A204.1 (cell line): ENCODE results near the gene TRPC6.

ENCODE experiments used
- FAIRE-seq: peaks from 2 replicates; lab custom pipeline; 2012; peaks lifted over from hg19 to GRCh38; lab: Jason Lieb, UNC

The TRPC6 gene

DNA sequence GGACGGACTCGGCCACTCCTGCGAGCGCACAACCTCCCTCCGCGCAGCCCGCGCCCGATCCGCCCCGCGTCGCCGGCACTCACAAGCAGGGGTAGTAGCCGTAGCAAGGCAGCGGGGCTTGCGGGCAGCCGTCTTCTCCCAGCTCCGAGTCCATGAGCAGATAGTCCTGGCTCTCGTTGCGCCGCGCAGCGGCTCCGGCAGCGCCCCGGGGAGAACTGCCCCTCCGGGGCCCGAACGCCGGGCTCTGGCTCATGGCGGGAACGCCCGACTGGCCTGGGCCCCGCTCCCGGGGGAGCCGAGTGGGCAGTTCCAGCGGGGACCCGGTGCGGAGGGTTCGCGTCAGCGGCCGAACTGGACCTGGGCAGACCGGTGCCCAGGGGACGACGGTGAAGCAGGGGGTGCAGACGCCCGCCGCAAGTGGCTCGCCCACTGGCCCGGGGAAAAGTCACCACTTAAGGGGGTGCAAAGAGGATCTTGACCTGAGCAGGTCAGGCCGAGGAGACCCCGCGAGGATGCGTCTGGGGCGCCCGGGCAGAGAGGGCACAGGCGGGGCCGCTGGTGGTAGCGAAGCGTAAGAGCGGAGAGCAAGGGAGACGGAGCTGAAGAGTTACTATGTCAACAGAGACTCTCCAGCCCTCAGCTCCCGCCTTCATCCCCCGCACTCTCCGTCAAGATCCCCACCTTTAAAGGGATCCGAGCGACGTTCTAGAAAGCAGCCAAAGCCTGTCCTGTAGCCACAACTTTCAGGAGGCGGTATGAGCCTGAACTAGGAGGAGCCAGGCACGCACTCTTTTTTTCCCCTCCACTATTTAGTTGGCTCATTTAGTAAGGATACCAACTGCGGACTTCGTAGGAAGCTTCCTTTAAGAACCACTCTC lies at the start of gene TRPC6:
TRPC6 (minus strand) TSS at position 757 of the 878 bp plus-strand sequence; CDS start at position 253, 504 bp downstream.
- no peak for FAIRE-seq

GRCh38 chr11:101620026-101620425 lies 36.2 kb upstream of the TRPC6 start:
- FAIRE-seq, result no peak

GRCh38 chr11:101618709-101619108 lies 34.9 kb upstream of the TRPC6 start:
- FAIRE-seq, result no peak

DNA sequence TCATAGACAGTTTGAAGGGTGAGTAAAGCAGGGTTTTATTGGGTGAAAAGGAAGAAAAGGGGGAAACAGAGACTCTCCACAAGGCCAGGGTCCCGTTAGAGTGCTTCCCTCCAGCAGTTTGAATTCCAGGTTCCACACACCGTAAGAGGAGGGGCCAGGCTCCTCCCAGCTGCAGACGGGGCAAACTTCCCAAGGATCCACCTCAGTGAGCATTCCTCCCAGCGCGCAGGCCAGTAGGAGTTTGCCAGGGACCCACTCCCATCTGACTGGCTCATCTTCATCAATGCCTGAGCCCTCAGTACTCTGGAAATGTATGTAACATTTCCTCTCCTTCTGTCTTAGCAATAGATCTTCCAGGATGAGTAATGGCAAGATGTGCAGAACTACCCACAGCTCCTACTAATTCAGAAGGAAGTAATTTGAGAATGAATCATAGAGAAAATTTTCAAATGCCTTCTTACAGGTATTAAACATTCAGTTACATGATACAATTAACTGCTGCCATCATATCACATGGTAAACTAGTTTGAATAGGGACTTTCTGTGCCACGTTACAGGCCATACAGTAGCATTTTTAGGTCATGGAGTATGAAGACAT lies 34.0 kb upstream of the TRPC6 start:
- no peak for FAIRE-seq

DNA sequence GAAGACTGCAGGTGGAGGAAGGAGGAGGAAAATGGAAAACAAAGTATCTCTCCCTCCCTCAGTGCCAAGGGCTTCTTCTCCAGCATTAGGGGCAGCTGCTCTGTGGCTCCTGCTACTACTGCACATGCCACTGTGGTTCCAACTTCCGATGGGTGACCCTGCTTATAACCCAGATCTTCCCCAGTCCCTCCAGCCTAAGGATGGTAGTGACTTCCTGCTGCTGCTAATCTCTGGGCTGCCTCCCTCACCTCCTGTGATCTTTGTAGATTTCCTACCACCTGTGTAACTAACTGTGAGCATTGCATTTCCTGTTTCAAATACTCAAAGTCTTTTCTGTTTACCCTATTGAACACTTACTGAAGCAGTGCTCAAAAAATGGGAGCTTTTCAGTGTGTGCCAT lies 28.7 kb upstream of the TRPC6 start:
- FAIRE-seq, result no peak

DNA sequence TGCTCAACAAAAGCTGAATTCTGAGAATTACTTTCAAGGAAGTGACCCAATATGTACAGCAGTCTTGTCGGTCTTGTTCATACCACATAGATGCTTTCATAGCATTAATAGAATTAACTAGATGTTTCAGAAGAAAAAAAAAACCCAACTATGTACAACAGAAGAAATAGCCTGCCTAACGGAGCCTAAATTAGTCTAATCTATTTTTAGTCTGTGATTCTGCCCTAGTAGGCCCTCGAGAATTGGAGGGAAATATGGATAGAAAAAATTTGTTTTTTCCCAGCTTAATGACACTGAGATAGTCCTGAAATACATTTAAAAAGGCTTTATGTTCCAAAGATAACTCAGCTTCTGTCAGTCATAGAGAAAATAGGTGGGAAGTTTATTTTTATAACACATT lies 17.1 kb upstream of the TRPC6 start:
- FAIRE-seq, result no peak

GRCh38 chr11:101586965-101587364 lies 3.2 kb upstream of the TRPC6 start:
- no peak for FAIRE-seq

DNA sequence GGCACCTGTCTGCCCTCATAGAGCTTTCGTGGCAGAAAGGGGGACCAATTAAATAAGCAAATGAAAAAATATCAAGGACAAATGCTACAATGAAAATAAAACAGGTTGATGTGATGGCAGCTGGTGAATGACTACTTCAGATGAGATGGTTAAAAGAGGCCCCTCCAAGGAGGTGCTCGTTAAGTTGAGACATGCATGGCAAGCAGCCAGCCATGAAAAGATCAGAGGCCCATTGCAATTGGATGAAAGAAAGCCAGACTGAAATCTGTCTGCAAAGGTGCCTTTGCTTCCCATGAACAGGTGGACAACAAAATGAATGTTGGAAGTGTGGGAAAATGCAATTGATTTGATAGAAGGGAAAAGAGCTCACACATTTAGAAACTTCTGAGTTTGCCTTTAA lies 848 bp upstream of the TRPC6 start:
- no peak for FAIRE-seq

GRCh38 chr11:101584129-101584515 lies 315 bp upstream of the TRPC6 start:
- FAIRE-seq, result no peak

DNA sequence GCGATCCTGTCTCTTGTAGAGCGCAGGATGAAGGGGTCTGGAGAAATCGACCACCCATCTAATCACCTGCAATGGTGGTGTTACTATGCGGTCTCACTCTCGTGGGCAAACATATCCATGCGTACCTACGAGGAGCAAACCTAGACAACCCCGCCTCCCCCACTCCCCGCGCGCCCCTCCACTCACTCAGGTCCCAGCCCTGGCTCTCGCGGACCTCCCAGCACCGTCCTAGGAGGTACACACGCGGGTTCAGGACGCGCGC lies 887 bp downstream of the TRPC6 start:
- no peak for FAIRE-seq

DNA sequence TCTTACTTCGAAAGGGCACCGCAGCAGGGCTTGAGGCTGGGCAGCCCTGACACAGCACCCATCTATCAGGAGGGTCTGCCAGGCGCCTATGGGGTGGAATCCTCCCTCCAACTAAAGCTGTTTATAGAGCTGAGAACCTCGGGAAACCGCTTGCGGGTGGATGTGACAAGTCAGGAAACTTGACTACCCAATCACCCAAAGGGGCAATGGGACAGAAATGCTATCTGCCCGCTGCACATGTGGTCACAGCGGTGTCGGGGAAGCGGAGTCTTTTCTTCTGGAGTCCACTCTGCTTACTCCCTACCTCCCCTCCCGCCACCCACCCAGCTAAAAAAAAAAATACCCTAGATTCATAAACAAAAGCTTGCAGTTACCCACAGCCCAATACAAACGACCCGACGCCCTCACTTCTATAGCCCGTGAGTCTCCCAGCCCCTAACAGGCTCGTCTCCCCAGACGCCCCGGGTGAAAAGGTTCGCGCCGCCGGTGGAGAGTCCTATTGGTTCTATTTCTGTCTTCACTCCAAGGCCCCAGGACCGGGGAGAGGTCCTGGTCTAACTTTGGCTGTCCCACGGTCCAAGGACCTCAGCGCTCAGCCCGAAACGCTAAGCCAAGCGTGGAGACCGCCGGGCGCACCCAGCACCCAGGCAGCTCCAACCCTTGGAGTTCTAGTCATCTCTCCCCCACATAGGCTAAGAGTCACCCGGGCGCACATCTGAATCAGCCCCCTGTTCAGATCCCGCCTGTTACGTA lies 1.4 kb downstream of the TRPC6 start:
- FAIRE-seq, result no peak

DNA sequence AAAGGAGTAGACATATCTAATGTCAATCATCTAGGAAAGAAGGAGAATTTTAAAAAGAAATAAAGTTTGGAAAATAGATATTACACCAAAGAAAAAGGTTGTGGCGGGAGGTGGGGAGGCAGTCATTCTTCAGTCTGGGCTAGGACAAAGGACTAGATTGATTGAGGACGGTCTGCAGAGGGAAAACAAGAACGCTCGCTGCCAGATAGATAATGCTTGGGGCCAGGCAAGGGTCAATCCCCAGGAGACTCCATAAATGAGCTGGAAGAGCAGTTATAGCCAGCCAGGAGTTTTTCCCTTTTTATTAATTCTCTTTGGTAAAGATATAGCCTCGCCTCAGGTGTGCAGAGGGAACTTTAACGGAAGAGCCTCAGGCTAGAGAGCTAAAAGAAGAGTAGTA lies 6.3 kb downstream of the TRPC6 start:
- no peak for FAIRE-seq

- FAIRE-seq, result no peak
These were observed 7.4 kb downstream of the TRPC6 start for GRCh38 chr11:101576456-101576855.

DNA sequence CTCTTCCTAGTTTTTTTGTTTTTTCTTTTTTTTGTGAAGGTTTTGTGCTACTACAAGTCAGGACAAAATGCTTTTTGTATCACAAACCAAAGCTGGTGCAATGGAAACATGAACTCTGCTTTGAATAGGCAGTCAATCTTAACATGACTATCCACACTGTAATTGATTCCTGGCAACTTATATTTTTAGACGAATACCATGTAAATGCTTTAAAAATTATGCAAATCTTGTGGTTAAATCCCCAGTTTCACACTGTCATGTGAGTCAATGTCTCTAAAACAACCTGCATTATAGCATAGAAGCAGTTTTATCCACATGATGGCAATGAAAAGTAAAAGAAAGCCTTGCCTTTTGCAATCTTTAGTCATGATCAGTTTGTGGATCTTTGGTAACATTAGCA lies 8.9 kb downstream of the TRPC6 start:
- FAIRE-seq, result no peak

GRCh38 chr11:101567071-101567470 lies 16.7 kb downstream of the TRPC6 start:
- FAIRE-seq, result no peak

- no peak for FAIRE-seq
These were observed 17.2 kb downstream of the TRPC6 start for GRCh38 chr11:101566626-101567025.

DNA sequence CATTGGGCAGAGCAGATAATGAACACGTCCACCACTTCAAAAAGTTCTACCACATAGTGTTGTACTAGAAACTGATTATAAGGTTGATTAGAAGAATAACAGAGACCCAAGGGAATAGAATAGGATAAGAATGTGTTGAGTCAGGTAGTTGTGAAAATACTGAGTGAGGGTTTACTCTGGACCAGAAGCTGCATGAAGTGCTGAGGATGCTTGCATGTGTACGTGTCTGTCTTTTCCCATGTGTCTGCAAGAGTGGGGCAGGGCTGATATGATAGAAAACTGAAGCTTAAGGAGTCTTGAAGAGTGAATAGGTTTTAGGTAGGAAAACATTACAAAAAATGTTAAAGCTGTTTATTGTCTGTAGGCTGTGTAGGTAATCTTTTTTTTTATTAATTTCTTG lies 20.6 kb downstream of the TRPC6 start:
- no peak for FAIRE-seq

GRCh38 chr11:101555366-101555765 lies 28.4 kb downstream of the TRPC6 start:
- FAIRE-seq, result no peak

- no peak for FAIRE-seq
These were observed 29.9 kb downstream of the TRPC6 start for GRCh38 chr11:101553891-101554292.

GRCh38 chr11:101552888-101553287 lies 30.9 kb downstream of the TRPC6 start:
- no peak for FAIRE-seq

- FAIRE-seq, result no peak
These were observed 55.3 kb downstream of the TRPC6 start for GRCh38 chr11:101528541-101528940.

GRCh38 chr11:101523634-101524260 lies 60.1 kb downstream of the TRPC6 start:
- no peak for FAIRE-seq

- FAIRE-seq, result no peak
These were observed 60.6 kb downstream of the TRPC6 start for GRCh38 chr11:101523193-101523592.
